Esophagus squamous epithelium (tissue), 4 donors: ENCODE data around the gene RINL.

Experiments used
- CTCF ChIP-seq, 6 experiments: fragments of 450-650 bp in 4 of 6; fragments of 200-600 bp in 2 of 6; sonication (generic) in 2 of 6; IDR thresholded peaks; one replicate each; pipeline ENCODE4 v1.5.1; 2016 to 2019; ENCODE audit warnings: antibody characterized with exemption in 6 of 6, mild to moderate bottlenecking in 4 of 6, moderate library complexity in 4 of 6
- POLR2A ChIP-seq, 4 donors: fragments of 450-650 bp; IDR thresholded peaks; one replicate each; pipeline ENCODE4 v1.6.1; 2017; ENCODE audit warnings: antibody characterized with exemption in 4 of 4, mild to moderate bottlenecking in 4 of 4, moderate library complexity in 3 of 4

- no peak for TF ChIP-seq CTCF (IDR thresholded peaks at IDR 0.05)
- no peak for TF ChIP-seq POLR2A (IDR thresholded peaks at IDR 0.05)
These were observed 40.4 kb downstream of the RINL start for GRCh38 chr19:38837656-38838121.
